CD4-positive, alpha-beta memory T cell (primary cell): ENCODE results near the gene NEU4. TPM values are rescaled to one million over a fixed set of nuclear protein-coding genes. Genes with fewer than 3 reads are reported as not detected.

ENCODE experiments used
- CTCF ChIA-PET: fragments of 350-600 bp; sonication (Branson Sonifier 250); formaldehyde crosslinking; loops from one replicate; lab custom pipeline; 2021; ENCODE audit warnings: inconsistent platforms; ENCODE audit not compliant: partially characterized antibody; lab: Charles Lee
- POLR2A ChIA-PET: fragments of 350-600 bp; sonication (Branson Sonifier 250); formaldehyde crosslinking; loops from one replicate; lab custom pipeline; 2021; ENCODE audit not compliant: partially characterized antibody; lab: Charles Lee
- DNase-seq, 5 donors: peaks; one replicate each; pipeline versions ENCODE4 v3.0.0 to v3.0.0-alpha.2; 2020 to 2022; ENCODE audit warnings: mixed read lengths in 1 of 5
- H3K27ac ChIP-seq: one replicate; pipeline ENCODE4 v1.7.0; 2013; ENCODE audit warnings: low read depth, low read length
- H3K27me3 ChIP-seq: 2 replicates; pipeline ENCODE4 v1.7.0; 2013; ENCODE audit warnings: mild to moderate bottlenecking, low read length, moderate library complexity; ENCODE audit not compliant: insufficient read depth
- H3K36me3 ChIP-seq: 2 replicates; pipeline ENCODE4 v1.7.0; 2013; ENCODE audit warnings: mild to moderate bottlenecking, low read length, moderate library complexity; ENCODE audit not compliant: insufficient read depth
- H3K4me1 ChIP-seq: 2 replicates; pipeline ENCODE4 v1.7.0; 2013; ENCODE audit warnings: mild to moderate bottlenecking, low read length, moderate library complexity; ENCODE audit not compliant: insufficient read depth
- H3K4me3 ChIP-seq, 2 donors: one replicate each; pipeline ENCODE4 v1.7.0; 2013; ENCODE audit warnings: low read length in 2 of 2, mild to moderate bottlenecking in 1 of 2
- H3K9me3 ChIP-seq, 2 donors: one replicate each; pipeline ENCODE4 v1.7.0; 2013; ENCODE audit warnings: low read length in 2 of 2, control low read depth in 1 of 2; ENCODE audit not compliant: control insufficient read depth in 1 of 2
- H3K27ac Mint-ChIP-seq, 7 donors: one replicate each; pipeline ENCODE4 v1.8.0; 2020 to 2021; ENCODE audit warnings: mixed read lengths in 7 of 7, mild to moderate bottlenecking in 6 of 7, inconsistent platforms in 3 of 7, moderate library complexity in 3 of 7
- H3K27me3 Mint-ChIP-seq, 2 donors: one replicate each; pipeline ENCODE4 v1.8.0; 2020 to 2021; ENCODE audit warnings: mixed read lengths in 2 of 2
- H3K36me3 Mint-ChIP-seq, 2 donors: one replicate each; pipeline ENCODE4 v1.8.0; 2020 to 2021; ENCODE audit warnings: mixed read lengths in 2 of 2, inconsistent platforms in 1 of 2, mild to moderate bottlenecking in 1 of 2
- H3K4me1 Mint-ChIP-seq, 4 donors: one replicate each; pipeline ENCODE4 v1.8.0; 2020 to 2021; ENCODE audit warnings: mixed read lengths in 4 of 4, mild to moderate bottlenecking in 1 of 4
- H3K4me3 Mint-ChIP-seq, 8 donors: one replicate each; pipeline ENCODE4 v1.8.0; 2020 to 2021; ENCODE audit warnings: mixed read lengths in 8 of 8, mild to moderate bottlenecking in 7 of 8, moderate library complexity in 6 of 8, inconsistent platforms in 3 of 8
- H3K9me3 Mint-ChIP-seq, 8 donors: one replicate each; pipeline ENCODE4 v1.8.0; 2020 to 2021; ENCODE audit warnings: mixed read lengths in 8 of 8, mild to moderate bottlenecking in 5 of 8, inconsistent platforms in 3 of 8, moderate library complexity in 1 of 8
- intact Hi-C: fragments of 100-400 bp; cut with micrococcal nuclease; formaldehyde crosslinking; loops from one replicate; pipeline ENCODE4 v1.15.1; 2023
- polyA plus RNA-seq, 2 donors: library from polyadenylated mRNA; unstranded; fragments of 300-500 nt; fragmentation: Illumina TruSeq; gene quantifications; one replicate each; pipeline ENCODE4 v1.2.3, GENCODE V29; 2021
- total RNA-seq, 2 experiments: library from RNA; stranded (reverse); gene quantifications; one replicate each; pipeline ENCODE4 v1.2.3, GENCODE V29; 2021

Gene NEU4
- total and polyA plus RNA-seq, 4 experiments from 2014 or later, result 0.14 to 1.3 TPM; not detected in 2

GRCh38 chr2:241849616-241850543, 40.9 kb downstream of the NEU4 start:
- Histone ChIP-seq H3K36me3 (no peaks in the 10 kb centered on the region), H3K4me1 (peaks cover 19% of the 10 kb centered on the region), H3K4me3 (no peak overlapping the region), H3K27ac (no peak overlapping the region), H3K9me3 (no peaks in the 10 kb centered on the region), H3K27me3 (no peaks in the 10 kb centered on the region)
- intact Hi-C loops, result no loop called here
- Mint-ChIP-seq H3K9me3 (peaks cover 0 to 3% (median 0%) of the 10 kb centered on the region in 8 donors), H3K4me3 (no peak overlapping the region), H3K27me3 (no peaks in the 10 kb centered on the region), H3K4me1 (peaks cover 11 to 19% (median 15%) of the 10 kb centered on the region in 4 donors), H3K27ac (peak overlapping the region in 1 of 7 donors; percentile 42), H3K36me3 (peaks cover 0 to 3% of the 10 kb centered on the region in 2 donors)
- no peak for DNase-seq
- ChIA-PET POLR2A (interaction anchor here (0.5 kb wide), 1 partner anchor 13 kb away, joined by 3 read pairs; no protein-coding TSS in a partner anchor), CTCF (interaction anchor here (1.0 to 1.6 kb wide), 2 partner anchors 10 to 29 kb away, joined by 3 read pairs; no protein-coding TSS in a partner anchor)

DNA sequence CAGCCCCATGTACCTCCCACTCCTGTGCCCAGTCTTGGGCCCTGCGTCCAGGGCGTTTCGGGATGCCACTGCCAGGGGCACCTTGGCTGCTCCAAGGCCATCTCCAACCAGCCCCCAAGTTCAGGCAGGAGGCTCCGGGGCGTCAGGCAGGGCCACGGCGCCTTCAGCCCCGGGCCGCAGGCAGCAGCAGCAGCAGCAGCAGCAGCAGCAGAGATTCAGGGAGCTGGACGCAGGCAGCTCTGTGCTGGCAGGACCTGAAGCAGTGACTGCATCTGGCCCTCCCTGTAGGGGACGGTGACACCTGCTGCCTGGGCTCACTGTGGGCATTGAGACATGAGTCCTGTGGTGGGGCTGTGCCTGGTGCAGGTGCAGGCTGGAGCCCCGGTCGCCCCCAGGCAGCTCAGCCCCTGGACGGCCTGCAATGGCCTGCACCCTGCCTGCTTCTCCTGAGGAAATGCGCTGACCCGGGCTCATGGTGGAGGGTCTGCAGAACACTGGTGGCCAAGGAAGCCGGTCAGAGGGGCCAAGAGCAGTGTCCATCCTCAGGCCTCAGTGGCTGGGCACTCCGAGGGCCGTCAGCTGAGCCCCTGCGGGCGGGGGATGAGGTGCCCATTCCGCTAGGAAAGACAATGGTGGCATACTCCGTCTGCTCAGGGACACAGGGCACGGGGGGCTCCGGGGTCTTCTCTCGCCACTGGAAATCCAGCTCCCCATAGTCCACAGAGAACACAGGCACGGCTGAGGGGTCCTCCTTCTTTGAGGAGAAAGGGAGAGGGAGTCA, 41.7 kb downstream of the NEU4 start:
- H3K27ac Mint-ChIP-seq, result peak overlapping the region in 1 of 7 donors; percentile 42
- no peak overlapping the region for H3K4me3 Mint-ChIP-seq
- ChIA-PET POLR2A (interaction anchor here (0.5 to 2.0 kb wide), 2 partner anchors 14 to 18 kb away, joined by 3 to 6 read pairs; partner anchors contain the start of gene RTP5), CTCF (interaction anchor here (1.0 to 1.6 kb wide), 2 partner anchors 9 to 28 kb away, joined by 3 read pairs; no protein-coding TSS in a partner anchor)
- no peaks in the 10 kb centered on the region for H3K27me3 Mint-ChIP-seq
- Histone ChIP-seq H3K27me3 (no peaks in the 10 kb centered on the region), H3K27ac (no peak overlapping the region), H3K9me3 (no peaks in the 10 kb centered on the region), H3K4me1 (peaks cover 20% of the 10 kb centered on the region), H3K36me3 (no peaks in the 10 kb centered on the region), H3K4me3 (no peak overlapping the region)
- intact Hi-C loops, result no loop called here
- DNase-seq, result peak in 1 of 5 donors; percentile 27
- peaks cover 0 to 3% of the 10 kb centered on the region in 2 donors for H3K36me3 Mint-ChIP-seq
- H3K9me3 Mint-ChIP-seq, result peaks cover 0 to 3% (median 0%) of the 10 kb centered on the region in 8 donors
- H3K4me1 Mint-ChIP-seq, result peaks cover 6 to 16% (median 12%) of the 10 kb centered on the region in 4 donors

DNA sequence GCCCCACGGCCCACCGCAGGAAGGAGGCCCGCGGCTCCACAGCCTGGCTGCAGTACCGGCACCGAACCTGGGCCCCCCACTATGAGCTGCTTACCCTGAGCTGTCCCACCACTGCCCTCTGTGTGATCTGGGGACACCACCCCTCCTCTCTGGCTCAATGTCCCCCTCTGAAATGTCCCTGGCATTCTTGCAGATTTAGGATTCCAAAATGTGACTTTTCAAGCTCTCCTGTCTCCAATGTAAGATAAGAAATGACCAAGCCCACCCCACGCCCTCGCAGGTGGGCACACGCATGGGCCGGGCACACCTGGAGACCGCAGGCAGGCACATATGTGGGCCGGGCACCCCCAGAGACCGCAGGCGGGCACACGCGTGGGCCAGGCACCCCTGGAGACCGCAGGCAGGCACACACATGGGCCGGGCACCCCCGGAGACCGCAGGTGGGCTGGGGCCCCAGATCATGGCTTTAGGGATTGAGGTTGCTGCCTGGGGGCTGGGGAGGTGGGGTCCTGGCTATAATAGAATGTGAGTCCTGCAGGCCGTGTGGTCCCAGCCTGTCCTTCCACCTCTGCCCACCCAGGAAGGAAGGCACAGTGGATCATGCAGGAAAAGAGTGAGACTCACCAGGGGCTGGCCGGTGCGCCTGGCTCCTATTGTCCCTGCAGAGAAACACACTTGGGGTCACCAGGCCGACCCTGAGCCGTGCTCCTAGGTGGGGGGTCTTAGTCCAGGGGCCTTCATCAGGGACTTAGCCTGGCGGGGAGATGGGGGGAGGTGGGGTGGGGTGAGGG, 42.5 kb downstream of the NEU4 start:
- no peaks in the 10 kb centered on the region for H3K27me3 Mint-ChIP-seq
- peaks cover 21% of the 10 kb centered on the region for H3K4me1 ChIP-seq
- H3K27ac ChIP-seq, result no peak overlapping the region
- H3K36me3 Mint-ChIP-seq, result peaks cover 0 to 3% of the 10 kb centered on the region in 2 donors
- CTCF ChIA-PET, result interaction anchor here (1.0 to 1.6 kb wide), 2 partner anchors 8 to 27 kb away, joined by 3 read pairs; no protein-coding TSS in a partner anchor
- DNase-seq, result peak in 1 of 5 donors; percentile 22
- POLR2A ChIA-PET, result interaction anchor here (2.0 kb wide), 1 partner anchor 17 kb away, joined by 6 read pairs; the partner anchor contains the start of gene RTP5
- no peak overlapping the region for H3K4me3 ChIP-seq
- H3K9me3 ChIP-seq, result no peaks in the 10 kb centered on the region
- intact Hi-C loops, result no loop called here
- no peaks in the 10 kb centered on the region for H3K36me3 ChIP-seq
- no peak overlapping the region for H3K4me3 Mint-ChIP-seq
- H3K27ac Mint-ChIP-seq, result peak overlapping the region in 2 of 7 donors; percentile 57 to 72
- H3K9me3 Mint-ChIP-seq, result peaks cover 0 to 2% (median 0%) of the 10 kb centered on the region in 8 donors
- H3K27me3 ChIP-seq, result no peaks in the 10 kb centered on the region
- peaks cover 2 to 15% (median 11%) of the 10 kb centered on the region in 4 donors for H3K4me1 Mint-ChIP-seq

DNA sequence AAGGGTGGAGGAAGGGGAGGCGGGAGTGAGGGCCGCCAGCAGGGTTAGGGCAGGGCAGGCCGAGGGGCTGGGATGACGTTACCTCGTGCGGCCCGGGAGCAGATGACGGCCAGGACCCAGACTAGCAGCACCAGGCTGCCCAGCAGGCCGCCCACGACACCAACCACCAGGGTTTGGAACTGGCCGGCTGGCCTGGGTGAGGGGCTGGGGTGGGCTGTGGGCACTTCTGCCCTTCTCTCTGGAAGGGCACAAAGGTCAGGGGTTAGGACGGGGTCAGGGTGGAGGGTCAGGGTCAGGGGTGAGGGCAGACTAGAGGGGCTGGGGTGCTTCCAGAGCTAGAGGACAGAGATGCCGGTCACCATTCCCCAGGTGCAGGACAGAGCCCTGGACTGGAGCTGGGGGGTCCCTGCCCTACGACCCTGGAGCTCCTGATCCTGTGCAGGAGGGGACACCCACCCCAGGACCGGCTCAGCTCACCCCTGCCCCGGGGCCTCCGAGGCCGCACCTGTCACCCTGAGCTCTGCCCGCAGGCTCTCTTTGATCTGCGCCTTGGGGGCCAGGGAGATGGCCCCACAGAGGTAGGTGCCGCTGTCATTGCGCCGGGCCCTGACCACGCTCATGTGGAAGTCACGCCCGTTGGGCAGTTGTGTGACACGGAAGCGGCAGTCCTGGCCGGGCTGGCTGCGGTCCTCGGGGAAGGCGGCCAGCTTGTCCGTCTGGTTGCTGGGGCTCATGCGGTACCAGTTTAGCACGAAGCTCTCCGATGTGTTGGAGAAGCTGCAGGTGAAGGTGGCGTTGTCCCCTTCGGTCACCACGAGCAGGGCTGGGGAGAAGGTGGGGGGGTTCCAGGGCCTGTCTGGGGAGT, 43.4 kb downstream of the NEU4 start:
- Mint-ChIP-seq H3K27ac (peak overlapping the region in 2 of 7 donors; percentile 42 to 68), H3K4me1 (peaks cover 6 to 17% (median 14%) of the 10 kb centered on the region in 4 donors), H3K27me3 (no peaks in the 10 kb centered on the region), H3K9me3 (no peaks in the 10 kb centered on the region), H3K4me3 (no peak overlapping the region), H3K36me3 (peaks cover 0 to 3% of the 10 kb centered on the region in 2 donors)
- Histone ChIP-seq H3K9me3 (no peaks in the 10 kb centered on the region), H3K27me3 (no peaks in the 10 kb centered on the region), H3K4me3 (no peak overlapping the region), H3K36me3 (no peaks in the 10 kb centered on the region), H3K27ac (no peak overlapping the region), H3K4me1 (peaks cover 28% of the 10 kb centered on the region)
- peak in 1 of 5 donors; percentile 28 for DNase-seq
- intact Hi-C loops, result no loop called here
- ChIA-PET POLR2A (interaction anchor here (2.0 kb wide), 1 partner anchor 16 kb away, joined by 6 read pairs; the partner anchor contains the start of gene RTP5), CTCF (interaction anchor here (1.4 kb wide), 1 partner anchor 16 kb away, joined by 3 read pairs; no protein-coding TSS in a partner anchor)

DNA sequence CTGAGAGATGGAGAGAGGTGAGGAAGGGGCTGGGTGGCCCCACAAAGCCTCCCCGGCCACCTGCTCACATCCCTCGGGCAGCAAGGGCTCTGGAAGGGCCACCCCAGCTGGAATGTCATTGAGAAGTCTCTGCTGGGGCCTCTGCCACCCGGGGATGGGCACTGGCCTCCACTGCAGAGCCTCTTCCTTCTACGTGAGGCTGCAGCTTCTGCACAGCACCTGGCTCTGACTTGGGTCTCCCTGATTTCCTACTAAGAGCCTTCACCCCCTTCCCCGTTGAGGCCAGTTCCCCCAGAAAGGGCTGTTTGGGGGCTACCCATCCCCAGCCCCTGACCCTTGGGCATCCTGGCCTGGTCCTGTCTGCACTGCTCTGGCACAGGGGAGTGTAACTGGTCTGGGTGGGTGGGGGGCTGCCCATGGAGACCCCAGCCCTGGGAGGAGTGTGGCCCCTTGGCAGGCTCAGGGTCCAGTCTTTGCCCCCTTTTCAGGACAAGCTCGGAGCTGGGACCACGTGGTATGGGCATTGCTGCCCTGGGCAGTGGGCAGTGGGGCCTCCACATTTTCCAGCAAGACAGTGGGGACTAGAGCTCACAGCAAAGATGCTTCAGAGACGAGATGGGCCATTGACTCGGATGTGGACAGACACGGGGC, 44.1 kb downstream of the NEU4 start:
- peaks cover 34% of the 10 kb centered on the region for H3K4me1 ChIP-seq
- H3K27ac ChIP-seq, result no peak overlapping the region
- intact Hi-C loops, result no loop called here
- CTCF ChIA-PET, result interaction anchor here (1.1 to 1.4 kb wide), 2 partner anchors 14 to 16 kb away, joined by 3 read pairs; no protein-coding TSS in a partner anchor
- Mint-ChIP-seq H3K27ac (peak overlapping the region in 2 of 7 donors; percentile 64 to 68), H3K9me3 (no peaks in the 10 kb centered on the region), H3K27me3 (no peaks in the 10 kb centered on the region), H3K4me1 (peaks cover 6 to 24% (median 16%) of the 10 kb centered on the region in 4 donors), H3K36me3 (peaks cover 1 to 3% of the 10 kb centered on the region in 2 donors), H3K4me3 (no peak overlapping the region)
- no peak overlapping the region for H3K4me3 ChIP-seq
- POLR2A ChIA-PET, result interaction anchor here (1.4 kb wide), 1 partner anchor 119 kb away, joined by 3 read pairs; the partner anchor contains the start of gene D2HGDH
- H3K9me3 ChIP-seq, result no peaks in the 10 kb centered on the region
- H3K36me3 ChIP-seq, result no peaks in the 10 kb centered on the region
- peak in 1 of 5 donors; percentile 4 for DNase-seq
- no peaks in the 10 kb centered on the region for H3K27me3 ChIP-seq
